ENCODE measurements around the gene CDH13. TPM values are rescaled to one million over a fixed set of nuclear protein-coding genes. Genes with fewer than 3 reads are reported as not detected.

Gene CDH13
- total and polyA plus RNA-seq, 2 of the 8 experiments (the other 6 are each of a cell fraction or from before 2014, with no cell fraction given): 2.3 to 2.4 TPM

- no peak for TF ChIP-seq MAX (IDR thresholded peaks at IDR 0.05)
- TF ChIP-seq ZNF274 (IDR thresholded peaks at IDR 0.05; ENCODE audit: borderline replicate concordance, extremely low read depth, low read length): no peak
Observed at GRCh38 chr16:82935766-82936165, 309.0 kb downstream of the CDH13 start (continued).
